ENCODE measurements around the gene CWF19L2.

DNA sequence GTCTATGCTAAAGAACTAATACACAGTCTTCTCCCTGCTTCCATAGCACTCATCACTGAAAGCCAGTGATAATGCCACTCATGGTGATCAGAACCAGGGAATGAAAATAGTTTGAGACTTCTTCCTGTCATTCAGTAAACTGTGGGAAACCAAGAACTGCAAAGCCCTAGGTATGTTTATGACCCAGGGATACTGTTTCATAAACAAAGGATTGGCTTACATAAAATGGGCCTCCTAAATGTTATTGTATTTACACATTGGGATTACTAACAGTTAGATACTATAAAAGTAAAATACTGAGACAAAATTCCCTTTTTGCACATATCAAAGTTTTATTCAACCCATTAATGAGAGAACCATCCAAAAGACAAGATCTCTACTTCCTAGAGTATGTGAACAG lies 21.3 kb upstream of the CWF19L2 start:
- TF ChIP-seq, protein P1, sequence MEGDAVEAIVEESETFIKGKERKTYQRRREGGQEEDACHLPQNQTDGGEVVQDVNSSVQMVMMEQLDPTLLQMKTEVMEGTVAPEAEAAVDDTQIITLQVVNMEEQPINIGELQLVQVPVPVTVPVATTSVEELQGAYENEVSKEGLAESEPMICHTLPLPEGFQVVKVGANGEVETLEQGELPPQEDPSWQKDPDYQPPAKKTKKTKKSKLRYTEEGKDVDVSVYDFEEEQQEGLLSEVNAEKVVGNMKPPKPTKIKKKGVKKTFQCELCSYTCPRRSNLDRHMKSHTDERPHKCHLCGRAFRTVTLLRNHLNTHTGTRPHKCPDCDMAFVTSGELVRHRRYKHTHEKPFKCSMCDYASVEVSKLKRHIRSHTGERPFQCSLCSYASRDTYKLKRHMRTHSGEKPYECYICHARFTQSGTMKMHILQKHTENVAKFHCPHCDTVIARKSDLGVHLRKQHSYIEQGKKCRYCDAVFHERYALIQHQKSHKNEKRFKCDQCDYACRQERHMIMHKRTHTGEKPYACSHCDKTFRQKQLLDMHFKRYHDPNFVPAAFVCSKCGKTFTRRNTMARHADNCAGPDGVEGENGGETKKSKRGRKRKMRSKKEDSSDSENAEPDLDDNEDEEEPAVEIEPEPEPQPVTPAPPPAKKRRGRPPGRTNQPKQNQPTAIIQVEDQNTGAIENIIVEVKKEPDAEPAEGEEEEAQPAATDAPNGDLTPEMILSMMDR (conservative IDR thresholded peaks at IDR 0.05; ENCODE audit: low read length), result no peak
- TF ChIP-seq EZH2phosphoT487 (IDR thresholded peaks at IDR 0.05; ENCODE audit: borderline replicate concordance), result no peak
